Trophoblast cell (in vitro differentiated cells and primary cell): Measurements from ENCODE around the gene ADGRG2.

ENCODE experiments used
- DNase-seq, 2 donors: peaks; one replicate each; pipeline ENCODE4 v3.0.0-alpha.2; 2016
- H2AFZ ChIP-seq: 2 replicates; pipeline ENCODE4 v1.6.1; 2013; ENCODE audit warnings: low read length, moderate library complexity, mild to moderate bottlenecking; ENCODE audit not compliant: insufficient read depth, poor library complexity
- H2AK5ac ChIP-seq: 2 replicates; pipeline ENCODE4 v1.6.1; 2013; ENCODE audit warnings: mild to moderate bottlenecking, low read length
- H2BK120ac ChIP-seq: 2 replicates; pipeline ENCODE4 v1.6.1; 2013; ENCODE audit warnings: low read length, mild to moderate bottlenecking, moderate library complexity; ENCODE audit not compliant: insufficient read depth, poor library complexity
- H2BK12ac ChIP-seq: 2 replicates; pipeline ENCODE4 v1.6.1; 2013; ENCODE audit warnings: mild to moderate bottlenecking, low read length, moderate library complexity
- H2BK5ac ChIP-seq: 2 replicates; pipeline ENCODE4 v1.6.1; 2013; ENCODE audit warnings: low read length, low read depth, moderate library complexity, mild to moderate bottlenecking; ENCODE audit not compliant: poor library complexity
- H3K14ac ChIP-seq: 2 replicates; pipeline ENCODE4 v1.6.1; 2013; ENCODE audit warnings: mild to moderate bottlenecking, low read length
- H3K18ac ChIP-seq: 2 replicates; pipeline ENCODE4 v1.6.1; 2013; ENCODE audit warnings: mild to moderate bottlenecking, low read length
- H3K23ac ChIP-seq: 2 replicates; pipeline ENCODE4 v1.6.1; 2013; ENCODE audit warnings: low read length
- H3K27ac ChIP-seq: 2 replicates; pipeline ENCODE4 v1.5.1; 2013; ENCODE audit warnings: low read depth, mild to moderate bottlenecking, inconsistent platforms, low read length, moderate library complexity
- H3K27me3 ChIP-seq: 2 replicates; pipeline ENCODE4 v1.6.1; 2013; ENCODE audit warnings: inconsistent platforms, mild to moderate bottlenecking, low read length, moderate library complexity; ENCODE audit not compliant: insufficient read depth
- H3K36me3 ChIP-seq, 2 experiments: 1 replicate in 1 of 2; 2 replicates in 1 of 2; pipeline ENCODE4 v1.6.1; 2013; ENCODE audit warnings: low read length in 2 of 2, mild to moderate bottlenecking in 2 of 2, moderate library complexity in 1 of 2; ENCODE audit not compliant: insufficient read depth in 2 of 2, control insufficient read depth in 1 of 2
- H3K4ac ChIP-seq: 2 replicates; pipeline ENCODE4 v1.6.1; 2013; ENCODE audit warnings: low read depth, mild to moderate bottlenecking, low read length, moderate library complexity
- H3K4me1 ChIP-seq, 2 experiments: 1 replicate in 1 of 2; 2 replicates in 1 of 2; pipeline ENCODE4 v1.6.1; 2013; ENCODE audit warnings: low read length in 2 of 2, mild to moderate bottlenecking in 2 of 2, moderate library complexity in 1 of 2; ENCODE audit not compliant: insufficient read depth in 2 of 2, control insufficient read depth in 1 of 2
- H3K4me2 ChIP-seq: 2 replicates; pipeline ENCODE4 v1.6.1; 2013; ENCODE audit warnings: inconsistent platforms, mild to moderate bottlenecking, low read length, moderate library complexity
- H3K4me3 ChIP-seq: 2 replicates; pipeline ENCODE4 v1.5.1; 2013; ENCODE audit warnings: mild to moderate bottlenecking, low read depth, low read length, inconsistent platforms
- H3K79me1 ChIP-seq: one replicate; pipeline ENCODE4 v1.6.1; 2013; ENCODE audit warnings: low read length
- H3K79me2 ChIP-seq: 2 replicates; pipeline ENCODE4 v1.6.1; 2013; ENCODE audit warnings: low read length, mild to moderate bottlenecking; ENCODE audit not compliant: control insufficient read depth, insufficient read depth, poor library complexity
- H3K9ac ChIP-seq: 2 replicates; pipeline ENCODE4 v1.6.1; 2013; ENCODE audit warnings: mild to moderate bottlenecking, low read length
- H3K9me3 ChIP-seq: 2 replicates; pipeline ENCODE4 v1.6.1; 2013; ENCODE audit warnings: low read depth, mild to moderate bottlenecking, control low read depth, inconsistent platforms, low read length; ENCODE audit not compliant: insufficient read depth
- H4K12ac ChIP-seq: 2 replicates; pipeline ENCODE4 v1.6.1; 2013; ENCODE audit warnings: low read depth, mild to moderate bottlenecking, low read length, moderate library complexity
- H4K8ac ChIP-seq: 2 replicates; pipeline ENCODE4 v1.6.1; 2013; ENCODE audit warnings: low read depth, mild to moderate bottlenecking, low read length, moderate library complexity
- H4K91ac ChIP-seq: one replicate; pipeline ENCODE4 v1.6.1; 2013; ENCODE audit warnings: low read depth, mild to moderate bottlenecking, low read length, moderate library complexity
- WGBS: extraction: QIAGEN DNeasy Blood & Tissue Kit; methylation state at CpG from one replicate; pipeline ENCODE4 v1.1.7; 2013; ENCODE audit warnings: missing lambda C conversion rate; ENCODE audit not compliant: insufficient read length, insufficient coverage; ENCODE audit errors: extremely low coverage; 5-methylcytosine and 5-hydroxymethylcytosine counted together

Gene ADGRG2

DNA sequence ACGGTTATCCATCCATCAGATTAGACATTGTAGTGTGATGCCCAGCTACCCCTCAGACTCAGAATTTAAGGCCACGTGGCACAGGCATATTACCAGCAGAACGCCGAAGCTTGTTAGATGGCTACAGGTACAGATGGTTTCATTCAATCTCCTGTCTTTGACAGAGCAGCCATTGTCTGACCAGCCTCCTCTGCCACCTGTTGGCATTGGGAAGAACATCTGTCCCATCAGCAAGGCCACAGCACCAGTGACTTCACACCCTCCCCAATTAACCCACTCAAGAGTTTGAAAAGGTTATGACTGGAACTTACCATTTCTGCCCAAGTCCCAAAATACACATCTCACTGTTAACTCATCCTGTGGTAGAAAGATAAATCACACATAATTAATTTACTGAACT, 116.4 kb downstream of the ADGRG2 start:
- H2AK5ac ChIP-seq = no peak overlapping the region
- H3K18ac ChIP-seq = no peak overlapping the region
- H3K27ac ChIP-seq = no peak overlapping the region
- H3K79me1 ChIP-seq = no peaks in the 10 kb centered on the region
- no peak overlapping the region for H3K9ac ChIP-seq
- H3K36me3 ChIP-seq = no peaks in the 10 kb centered on the region
- H3K9me3 ChIP-seq = no peaks in the 10 kb centered on the region
- H2BK120ac ChIP-seq = no peak overlapping the region
- WGBS = no CpG with 5 or more reads among the region's 4 CpGs
- H4K91ac ChIP-seq = no peak overlapping the region
- H3K4ac ChIP-seq = no peak overlapping the region
- no peak for DNase-seq
- H3K14ac ChIP-seq = no peak overlapping the region
- no peaks in the 10 kb centered on the region for H3K4me1 ChIP-seq
- no peak overlapping the region for H3K4me2 ChIP-seq
- no peak overlapping the region for H4K12ac ChIP-seq
- H3K79me2 ChIP-seq = no peaks in the 10 kb centered on the region
- no peak overlapping the region for H2AFZ ChIP-seq
- H2BK12ac ChIP-seq = no peak overlapping the region
- H3K27me3 ChIP-seq = no peaks in the 10 kb centered on the region
- H2BK5ac ChIP-seq = no peak overlapping the region
- H3K23ac ChIP-seq = no peak overlapping the region
- no peak overlapping the region for H4K8ac ChIP-seq
- H3K4me3 ChIP-seq = no peak overlapping the region

DNA sequence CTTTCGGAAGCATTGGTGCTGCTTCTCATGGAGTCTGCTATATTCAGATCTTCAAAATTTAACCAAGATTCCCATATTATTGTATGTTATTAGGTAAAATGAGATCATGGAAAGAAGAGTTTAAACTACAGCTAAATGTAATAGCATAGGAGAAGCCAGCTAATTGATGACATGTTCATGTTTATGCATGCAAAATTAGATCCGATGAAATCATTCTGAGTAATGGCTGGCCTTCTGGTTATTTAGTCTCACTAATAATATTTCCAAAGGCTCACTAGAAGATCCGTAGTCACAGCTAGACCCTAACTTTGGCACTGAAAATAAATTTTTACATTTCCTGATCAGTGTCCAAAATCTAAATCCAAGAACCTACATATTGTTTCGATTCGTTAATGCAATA, 118.5 kb downstream of the ADGRG2 start:
- Histone ChIP-seq H4K8ac (no peak overlapping the region), H2AK5ac (no peak overlapping the region), H3K23ac (no peak overlapping the region), H3K79me1 (no peaks in the 10 kb centered on the region), H3K9ac (no peak overlapping the region), H4K91ac (no peak overlapping the region), H3K4me3 (no peak overlapping the region), H3K36me3 (no peaks in the 10 kb centered on the region), H2BK5ac (no peak overlapping the region), H3K79me2 (no peaks in the 10 kb centered on the region), H3K14ac (no peak overlapping the region), H2BK120ac (no peak overlapping the region), H4K12ac (no peak overlapping the region), H3K27me3 (no peaks in the 10 kb centered on the region), H3K18ac (no peak overlapping the region), H2AFZ (no peak overlapping the region), H3K4ac (no peak overlapping the region), H3K27ac (no peak overlapping the region), H2BK12ac (no peak overlapping the region), H3K4me2 (no peak overlapping the region), H3K9me3 (no peaks in the 10 kb centered on the region), H3K4me1 (no peaks in the 10 kb centered on the region)
- WGBS = no CpG with 5 or more reads among the region's 5 CpGs
- no peak for DNase-seq

- Histone ChIP-seq H3K36me3 (no peaks in the 10 kb centered on the region), H3K4me2 (no peak overlapping the region), H2AK5ac (no peak overlapping the region), H2AFZ (no peak overlapping the region), H2BK12ac (no peak overlapping the region), H2BK5ac (no peak overlapping the region), H3K4ac (no peak overlapping the region), H3K9me3 (no peaks in the 10 kb centered on the region), H3K23ac (no peak overlapping the region), H2BK120ac (no peak overlapping the region), H3K27me3 (no peaks in the 10 kb centered on the region), H3K4me3 (no peak overlapping the region), H3K27ac (no peak overlapping the region), H4K12ac (no peak overlapping the region), H4K91ac (no peak overlapping the region), H3K14ac (no peak overlapping the region), H3K18ac (no peak overlapping the region), H4K8ac (no peak overlapping the region), H3K9ac (no peak overlapping the region), H3K79me2 (no peaks in the 10 kb centered on the region), H3K4me1 (peaks cover 4% of the 10 kb centered on the region in 2 experiments), H3K79me1 (peaks cover 3% of the 10 kb centered on the region)
- no CpG with 5 or more reads among the region's 1 CpG for WGBS
- DNase-seq = no peak
Observed at GRCh38 chrX:18998653-18999052, 123.6 kb downstream of the ADGRG2 start.

DNA sequence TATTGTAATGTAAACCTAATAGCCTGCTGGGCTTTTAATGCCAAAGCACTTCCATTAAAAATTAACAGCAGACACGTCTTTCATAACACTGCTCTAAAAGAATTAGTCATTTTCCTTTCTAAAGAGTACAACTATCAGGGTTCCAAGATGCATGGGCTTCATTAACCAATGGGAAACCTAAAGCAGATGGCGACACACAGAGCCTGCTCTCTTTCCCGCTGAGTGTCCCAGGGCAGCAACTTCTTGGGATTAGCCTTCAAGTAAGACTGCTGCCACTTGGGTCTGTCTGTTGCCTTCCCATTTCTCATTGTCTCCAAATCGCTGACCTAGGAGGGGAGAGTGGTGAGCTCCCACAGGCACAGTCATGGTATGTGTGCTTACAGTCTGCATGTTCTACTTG, 124.4 kb downstream of the ADGRG2 start:
- Histone ChIP-seq H3K23ac (no peak overlapping the region), H4K8ac (no peak overlapping the region), H2AFZ (no peak overlapping the region), H3K14ac (no peak overlapping the region), H3K79me1 (peaks cover 3% of the 10 kb centered on the region), H3K79me2 (no peaks in the 10 kb centered on the region), H3K4me2 (no peak overlapping the region), H3K4me3 (no peak overlapping the region), H3K27me3 (no peaks in the 10 kb centered on the region), H3K18ac (no peak overlapping the region), H4K91ac (no peak overlapping the region), H2BK5ac (no peak overlapping the region), H2AK5ac (no peak overlapping the region), H3K4me1 (peaks cover 4% of the 10 kb centered on the region in 2 experiments), H4K12ac (no peak overlapping the region), H3K9me3 (no peaks in the 10 kb centered on the region), H3K9ac (no peak overlapping the region), H3K4ac (no peak overlapping the region), H3K36me3 (no peaks in the 10 kb centered on the region), H2BK120ac (no peak overlapping the region), H3K27ac (no peak overlapping the region), H2BK12ac (no peak overlapping the region)
- DNase-seq = no peak
- WGBS = no CpG with 5 or more reads among the region's 4 CpGs
